ENCODE measurements around the gene TBX10. TPM values are rescaled to one million over a fixed set of nuclear protein-coding genes. Genes with fewer than 3 reads are reported as not detected.
"Not testable (repeated sequence)": the region's sequence is repeated elsewhere in the genome, so short reads cannot be mapped to it uniquely, and the experiment has no call there.

The TBX10 gene
- not detected in 2 replicates for total RNA-seq (2014; rRNA removed; shearing (Covaris generic))

GRCh38 chr11:67639438-67639859 lies at the start of gene TBX10:
TBX10 (minus strand) TSS chr11:67639763; CDS start chr11:67639472, 291 bp downstream.
- Histone ChIP-seq H3K27ac (no peak within 1 kb of the TSS), H3K36me3 (no peaks in the 10 kb centered on the region), H3K4me3 (no peak within 1 kb of the TSS), H3K4me1 (replicated peaks) (no peaks in the 10 kb centered on the region), H3K27me3 (replicated peaks) (peaks cover 31% of the 10 kb centered on the region), H3K9me3 (replicated peaks) (peaks cover 23% of the 10 kb centered on the region)
- DNase-seq (ENCODE audit: low read depth in 1 of 2, low spot score in 2 of 2) = no peak

- Histone ChIP-seq H3K9me3 (replicated peaks) (no peaks in the 10 kb centered on the region), H3K27ac (no peak overlapping the region)
Observed at GRCh38 chr11:67689178-67689577, 49.6 kb upstream of the TBX10 start.

GRCh38 chr11:67687986-67688385 lies 48.4 kb upstream of the TBX10 start:
- H3K4me1 ChIP-seq (replicated peaks) = no peaks in the 10 kb centered on the region
- H3K4me3 ChIP-seq = no peak overlapping the region
- no peaks in the 10 kb centered on the region for H3K9me3 ChIP-seq (replicated peaks)
- H3K36me3 ChIP-seq = no peaks in the 10 kb centered on the region
- DNase-seq (ENCODE audit: low read depth in 1 of 2, low spot score in 2 of 2) = no peak
- peaks cover 78% of the 10 kb centered on the region for H3K27me3 ChIP-seq (replicated peaks)
- no peak overlapping the region for H3K27ac ChIP-seq

More at GRCh38 chr11:67689178-67689577, 49.6 kb upstream of the TBX10 start:
- no peaks in the 10 kb centered on the region for H3K36me3 ChIP-seq
- no peak for DNase-seq (ENCODE audit: low read depth in 1 of 2, low spot score in 2 of 2)
- peaks cover 70% of the 10 kb centered on the region for H3K27me3 ChIP-seq (replicated peaks)
- H3K4me3 ChIP-seq = no peak overlapping the region
- no peaks in the 10 kb centered on the region for H3K4me1 ChIP-seq (replicated peaks)

GRCh38 chr11:67685641-67686332 lies 46.2 kb upstream of the TBX10 start:
- H3K4me3 ChIP-seq; H3K4me1 ChIP-seq (replicated peaks); H3K27ac ChIP-seq; H3K9me3 ChIP-seq (replicated peaks); DNase-seq (ENCODE audit: low read depth in 1 of 2, low spot score in 2 of 2); H3K36me3 ChIP-seq: not testable (repeated sequence)
- peaks cover 67% of the 10 kb centered on the region for H3K27me3 ChIP-seq (replicated peaks)

- H3K27ac ChIP-seq; DNase-seq (ENCODE audit: low read depth in 1 of 2, low spot score in 2 of 2): not testable (repeated sequence)
Observed at GRCh38 chr11:67682126-67683034, 42.8 kb upstream of the TBX10 start.

GRCh38 chr11:67680696-67681470 lies 41.3 kb upstream of the TBX10 start:
- Histone ChIP-seq H3K4me3 (no peak overlapping the region), H3K27me3 (replicated peaks) (peaks cover 46% of the 10 kb centered on the region), H3K9me3 (replicated peaks) (peaks cover 2% of the 10 kb centered on the region), H3K27ac (no peak overlapping the region), H3K36me3 (no peaks in the 10 kb centered on the region), H3K4me1 (replicated peaks) (no peaks in the 10 kb centered on the region)
- DNase-seq (ENCODE audit: low read depth in 1 of 2, low spot score in 2 of 2) = no peak

More at GRCh38 chr11:67682126-67683034, 42.8 kb upstream of the TBX10 start:
- H3K4me3 ChIP-seq; H3K36me3 ChIP-seq; H3K9me3 ChIP-seq (replicated peaks); H3K4me1 ChIP-seq (replicated peaks): not testable (repeated sequence)
- H3K27me3 ChIP-seq (replicated peaks) = peaks cover 48% of the 10 kb centered on the region

GRCh38 chr11:67675058-67675747 lies 35.6 kb upstream of the TBX10 start:
- peaks cover 10% of the 10 kb centered on the region for H3K9me3 ChIP-seq (replicated peaks)
- DNase-seq (ENCODE audit: low read depth in 1 of 2, low spot score in 2 of 2) = no peak
- H3K27ac ChIP-seq = no peak overlapping the region
- H3K36me3 ChIP-seq = no peaks in the 10 kb centered on the region
- H3K27me3 ChIP-seq (replicated peaks) = peaks cover 60% of the 10 kb centered on the region
- H3K4me1 ChIP-seq (replicated peaks) = no peaks in the 10 kb centered on the region
- H3K4me3 ChIP-seq = no peak overlapping the region

- Histone ChIP-seq H3K27ac (no peak within 1 kb of the TSS), H3K27me3 (replicated peaks) (peaks cover 53% of the 10 kb centered on the region), H3K4me1 (replicated peaks) (no peaks in the 10 kb centered on the region), H3K36me3 (no peaks in the 10 kb centered on the region), H3K9me3 (replicated peaks) (peaks cover 10% of the 10 kb centered on the region), H3K4me3 (no peak within 1 kb of the TSS)
- DNase-seq (ENCODE audit: low read depth in 1 of 2, low spot score in 2 of 2) = no peak
Observed at GRCh38 chr11:67674442-67674871, 34.9 kb upstream of the TBX10 start, which contains the start of gene ALDH3B2. ALDH3B2 (minus strand) TSS chr11:67674623; CDS start chr11:67666935, 7,688 bp downstream.

- Histone ChIP-seq H3K27me3 (replicated peaks) (peaks cover 52% of the 10 kb centered on the region), H3K4me1 (replicated peaks) (no peaks in the 10 kb centered on the region), H3K27ac (no peak overlapping the region), H3K9me3 (replicated peaks) (peaks cover 10% of the 10 kb centered on the region), H3K4me3 (no peak overlapping the region), H3K36me3 (no peaks in the 10 kb centered on the region)
- no peak for DNase-seq (ENCODE audit: low read depth in 1 of 2, low spot score in 2 of 2)
Observed at GRCh38 chr11:67673902-67674301, 34.3 kb upstream of the TBX10 start.

GRCh38 chr11:67673358-67673757 lies 33.8 kb upstream of the TBX10 start:
- no peaks in the 10 kb centered on the region for H3K36me3 ChIP-seq
- DNase-seq (ENCODE audit: low read depth in 1 of 2, low spot score in 2 of 2) = no peak
- no peaks in the 10 kb centered on the region for H3K4me1 ChIP-seq (replicated peaks)
- H3K4me3 ChIP-seq = no peak overlapping the region
- H3K9me3 ChIP-seq (replicated peaks) = peaks cover 10% of the 10 kb centered on the region
- H3K27me3 ChIP-seq (replicated peaks) = peaks cover 52% of the 10 kb centered on the region
- H3K27ac ChIP-seq = no peak overlapping the region

GRCh38 chr11:67671211-67671520 lies 31.6 kb upstream of the TBX10 start:
- Histone ChIP-seq H3K27ac (no peak overlapping the region), H3K9me3 (replicated peaks) (peaks cover 10% of the 10 kb centered on the region), H3K4me3 (no peak overlapping the region), H3K4me1 (replicated peaks) (no peaks in the 10 kb centered on the region), H3K27me3 (replicated peaks) (peaks cover 43% of the 10 kb centered on the region), H3K36me3 (no peaks in the 10 kb centered on the region)
- no peak for DNase-seq (ENCODE audit: low read depth in 1 of 2, low spot score in 2 of 2)

GRCh38 chr11:67670316-67671210 lies 31.0 kb upstream of the TBX10 start:
- Histone ChIP-seq H3K27me3 (replicated peaks) (peaks cover 44% of the 10 kb centered on the region), H3K4me3 (no peak overlapping the region), H3K36me3 (no peaks in the 10 kb centered on the region), H3K9me3 (replicated peaks) (peaks cover 5% of the 10 kb centered on the region), H3K4me1 (replicated peaks) (no peaks in the 10 kb centered on the region), H3K27ac (no peak overlapping the region)
- no peak for DNase-seq (ENCODE audit: low read depth in 1 of 2, low spot score in 2 of 2)

All from SJSA1 (cell line).